HepG2 (cell line): ENCODE data around the gene L1CAM. TPM values are rescaled to one million over a fixed set of nuclear protein-coding genes. Genes with fewer than 3 reads are reported as not detected.
A peak's percentile ranks its signal among the peaks of the same experiment; 100 is the strongest.
"Not testable (repeated sequence)": the region's sequence is repeated elsewhere in the genome, so short reads cannot be mapped to it uniquely, and the experiment has no call there.

Experiments used
- ATAC-seq: fragments of 200-7000 bp; cut with Tn5 transposase; 3 replicates; pipeline ENCODE4 v1.9.1; 2020; ENCODE audit warnings: mild to moderate bottlenecking, moderate library complexity
- BruUV-seq: library from RNA; stranded (reverse); fragments of 400-500 nt; replicated peaks from 2 replicates; lab custom pipeline; 2021; lab: Mats Ljungman, UMichigan
- CTCF ChIA-PET: fragments of 300-600 bp; formaldehyde crosslinking; extraction: SDS; loops from one replicate; lab custom pipeline; 2021; ENCODE audit warnings: low total read pairs, inconsistent platforms, low intra/inter-chr PET ratio; lab: Yijun Ruan, JAX
- POLR2A ChIA-PET: fragments of 350-600 bp; sonication (Branson Sonifier 250); formaldehyde crosslinking; loops from one replicate; lab custom pipeline; 2020; ENCODE audit warnings: antibody characterized with exemption, inconsistent platforms; lab: Yijun Ruan, JAX
- DNase-seq: peaks from one replicate; pipeline ENCODE4 v3.0.0-alpha.2; 2015; ENCODE audit warnings: low spot score
- FAIRE-seq: peaks from 3 replicates; lab custom pipeline; 2011; peaks lifted over from hg19 to GRCh38; lab: Jason Lieb, UNC
- H2AFZ ChIP-seq: one replicate; pipeline ENCODE4 v1.6.1; 2011; ENCODE audit warnings: low read length, inconsistent platforms
- H3K27ac ChIP-seq: fragments of 300-600 bp; 3 replicates; pipeline ENCODE4 v1.8.0; 2011; ENCODE audit warnings: mixed run types, mild to moderate bottlenecking, mixed read lengths, low read length, inconsistent platforms; ENCODE audit not compliant: insufficient read depth; ENCODE audit errors: extremely low read length
- H3K27me3 ChIP-seq, 2 experiments: fragments of 200-600 bp in 1 of 2; 2 replicates in 1 of 2; 3 replicates in 1 of 2; pipeline versions ENCODE4 v1.6.0 to v1.8.0; 2011; ENCODE audit warnings: low read length in 2 of 2, mild to moderate bottlenecking in 2 of 2, moderate library complexity in 2 of 2, inconsistent platforms in 1 of 2; ENCODE audit not compliant: insufficient read depth in 2 of 2, control insufficient read depth in 1 of 2
- H3K36me3 ChIP-seq, 2 experiments: fragments of 200-600 bp in 1 of 2; replicated peaks in 1 of 2; 2 replicates in 1 of 2; 3 replicates in 1 of 2; pipeline versions ENCODE4 v1.5.1 to v1.8.0; 2011; ENCODE audit warnings: low read length in 2 of 2, inconsistent platforms in 1 of 2; ENCODE audit not compliant: insufficient read depth in 2 of 2, control insufficient read depth in 1 of 2
- H3K4me1 ChIP-seq: 2 replicates; pipeline ENCODE4 v1.5.1; 2012; ENCODE audit warnings: low read length, inconsistent platforms; ENCODE audit not compliant: insufficient read depth
- H3K4me2 ChIP-seq: 2 replicates; pipeline ENCODE4 v1.6.0; 2011; ENCODE audit warnings: low read depth, low read length, inconsistent platforms
- H3K4me3 ChIP-seq, 3 experiments: fragments of 200-600 bp in 1 of 3; sonication (generic), shearing (Covaris generic) in 1 of 3; replicated peaks in 1 of 3; 2 replicates each; pipeline ENCODE4 v1.5.1; 2011 to 2016; ENCODE audit warnings: low read length in 3 of 3, inconsistent platforms in 2 of 3, low read depth in 2 of 3, mild to moderate bottlenecking in 2 of 3, control low read depth in 1 of 3, mixed read lengths in 1 of 3; ENCODE audit not compliant: insufficient read depth in 1 of 3
- H3K79me2 ChIP-seq: one replicate; pipeline ENCODE4 v1.6.1; 2011; ENCODE audit warnings: low read length, inconsistent platforms; ENCODE audit not compliant: insufficient read depth
- H3K9ac ChIP-seq: 2 replicates; pipeline ENCODE4 v1.6.0; 2011; ENCODE audit warnings: mild to moderate bottlenecking, low read depth, low read length, inconsistent platforms; ENCODE audit not compliant: insufficient read depth
- H3K9me3 ChIP-seq: 2 replicates; pipeline ENCODE4 v1.5.1; 2012; ENCODE audit warnings: mild to moderate bottlenecking, low read length
- H4K20me1 ChIP-seq: 2 replicates; pipeline ENCODE4 v1.6.0; 2011; ENCODE audit warnings: inconsistent platforms, mild to moderate bottlenecking, low read length, moderate library complexity; ENCODE audit not compliant: insufficient read depth
- HNRNPLL ChIP-seq: fragments of 200-400 bp; formaldehyde crosslinking; IDR thresholded peaks from 2 replicates; pipeline ENCODE4 v1.6.1; 2017; ENCODE audit warnings: mild to moderate bottlenecking, low read depth, low read length; ENCODE audit not compliant: poor library complexity, severe bottlenecking
- JDP2 ChIP-seq: sonication (generic); formaldehyde crosslinking; IDR thresholded peaks from 2 replicates; pipeline ENCODE4 v1.8.1; 2022; ENCODE audit warnings: missing genetic modification reagents, borderline replicate concordance
- TCF12 ChIP-seq, 2 experiments: fragments of 450-650 bp in 1 of 2; sonication (generic) in 1 of 2; formaldehyde crosslinking in 1 of 2; IDR thresholded peaks; 2 replicates each; pipeline versions ENCODE4 v1.6.1 to v1.8.0; 2017 to 2022; ENCODE audit warnings: antibody characterized with exemption in 1 of 2, mild to moderate bottlenecking in 1 of 2, missing genetic modification reagents in 1 of 2, moderate library complexity in 1 of 2
- ZNF17 ChIP-seq: sonication (generic); formaldehyde crosslinking; IDR thresholded peaks from 2 replicates; pipeline ENCODE4 v1.5.0; 2020; ENCODE audit warnings: mild to moderate bottlenecking, missing genetic modification reagents
- ZNF20 ChIP-seq: sonication (generic); formaldehyde crosslinking; IDR thresholded peaks from 2 replicates; pipeline ENCODE4 v1.4.0; 2020; ENCODE audit warnings: mild to moderate bottlenecking, moderate library complexity, missing genetic modification reagents
- ZNF333 ChIP-seq: sonication (generic); formaldehyde crosslinking; IDR thresholded peaks from 2 replicates; pipeline ENCODE4 v1.4.0; 2020; ENCODE audit warnings: mild to moderate bottlenecking, missing genetic modification reagents, borderline replicate concordance
- ZNF619 ChIP-seq: sonication (generic); formaldehyde crosslinking; IDR thresholded peaks from 2 replicates; pipeline ENCODE4 v1.4.0; 2020; ENCODE audit warnings: mild to moderate bottlenecking, missing genetic modification reagents
- WGBS: methylation state at CpG from one replicate; pipeline ENCODE4 v1.1.6; 2017; ENCODE audit warnings: low lambda C conversion rate; 5-methylcytosine and 5-hydroxymethylcytosine counted together
- in situ Hi-C: cut with HindIII; loops from 2 replicates; pipeline ENCODE4 v1.10.0; 2017; ENCODE audit warnings: low pct_unique_long_range_greater_than_20kb; ENCODE audit not compliant: extremely low pct_ligation_motif_present
- intact Hi-C: fragments of 100-400 bp; cut with micrococcal nuclease; formaldehyde crosslinking; loops from one replicate; pipeline ENCODE4 v1.10.0; 2022; ENCODE audit not compliant: unreplicated experiment
- polyA plus RNA-seq, 8 experiments: library from polyadenylated mRNA; depleted of rRNA in 3 of 8; stranded (reverse) in 7 of 8; unstranded in 1 of 8; fragments of >200 nt; fragmentation: Illumina TruSeq in 4 of 8; extraction: Trizol in 4 of 8; gene quantifications; 2 replicates each; pipeline versions ENCODE4 v1.2.1 to v1.2.3, GENCODE V29; 2011 to 2016; ENCODE audit warnings: low read depth in 4 of 8, missing spikeins in 1 of 8, mixed read lengths in 1 of 8; ENCODE audit not compliant: insufficient read depth in 1 of 8
- total RNA-seq, 5 experiments: library from RNA; depleted of rRNA; stranded (reverse); fragments of >200 nt; fragmentation: Illumina TruSeq; extraction: Trizol; gene quantifications; 2 replicates each; pipeline ENCODE4 v1.2.3, GENCODE V29; 2016; ENCODE audit warnings: low read depth in 1 of 5
- TF ChIP-seq, protein P1 (sequence below): sonication (generic); formaldehyde crosslinking; IDR thresholded peaks from 2 replicates; pipeline ENCODE4 v1.4.0; 2020; ENCODE audit warnings: mild to moderate bottlenecking, missing genetic modification reagents, borderline replicate concordance
- TF ChIP-seq, protein P2 (sequence below): sonication (generic); formaldehyde crosslinking; IDR thresholded peaks from 2 replicates; pipeline ENCODE4 v1.5.1; 2020; ENCODE audit warnings: mild to moderate bottlenecking, missing genetic modification reagents, moderate library complexity
- TF ChIP-seq, protein P3 (sequence below): IDR thresholded peaks from 2 replicates; pipeline ENCODE4 v1.6.1; 2016; ENCODE audit warnings: low read depth, control low read depth

The L1CAM gene
- total and polyA plus RNA-seq, 2 of the 13 experiments (the other 11 are each of a cell fraction or from before 2014, with no cell fraction given) = 1.4 to 2.0 TPM

DNA sequence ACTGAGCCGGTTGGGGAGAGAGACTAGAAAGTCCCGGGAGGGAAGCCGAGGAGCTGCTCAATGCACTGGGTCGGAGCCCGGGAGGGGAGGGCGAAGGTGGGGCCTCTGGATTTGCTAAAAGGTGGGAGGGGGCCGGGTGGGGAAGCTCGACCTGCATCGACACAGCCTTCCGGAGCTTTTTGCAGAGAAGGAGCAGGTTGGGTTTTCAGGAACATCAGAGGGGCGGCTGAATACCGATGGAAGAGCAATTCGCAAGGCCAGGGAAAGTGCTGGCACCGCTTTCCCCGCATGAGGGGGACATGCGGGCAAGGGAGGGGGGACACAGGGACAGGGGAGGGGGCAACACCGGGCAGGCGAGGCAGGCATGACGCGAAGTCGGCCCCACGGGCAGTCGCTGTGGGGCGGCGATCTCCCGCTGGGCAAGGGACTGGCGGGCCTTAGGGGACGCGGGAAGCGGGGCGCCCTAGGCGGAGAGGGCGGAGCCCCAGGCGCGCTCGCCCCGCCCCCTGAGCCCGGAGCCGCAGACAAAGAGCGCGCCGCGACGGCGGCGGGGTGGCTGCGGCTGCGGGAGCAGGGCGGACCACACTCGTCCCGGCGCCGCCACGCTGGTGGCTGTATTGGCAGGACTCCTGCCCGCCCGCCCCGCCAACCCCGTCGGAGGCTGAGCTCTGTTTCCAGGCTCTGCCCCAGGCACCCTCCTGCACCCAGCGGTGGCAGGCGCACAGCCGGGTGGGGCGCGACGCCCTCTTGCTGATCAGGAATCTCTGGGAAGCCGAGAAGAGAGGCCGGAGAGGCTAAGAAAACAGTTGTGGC, 67.2 kb downstream of the L1CAM start (continued):
- TF ChIP-seq ZNF20 (CRISPR knock-in tag) = no peak
- no peak for TF ChIP-seq ZNF619 (CRISPR knock-in tag)
- TF ChIP-seq, protein P1, sequence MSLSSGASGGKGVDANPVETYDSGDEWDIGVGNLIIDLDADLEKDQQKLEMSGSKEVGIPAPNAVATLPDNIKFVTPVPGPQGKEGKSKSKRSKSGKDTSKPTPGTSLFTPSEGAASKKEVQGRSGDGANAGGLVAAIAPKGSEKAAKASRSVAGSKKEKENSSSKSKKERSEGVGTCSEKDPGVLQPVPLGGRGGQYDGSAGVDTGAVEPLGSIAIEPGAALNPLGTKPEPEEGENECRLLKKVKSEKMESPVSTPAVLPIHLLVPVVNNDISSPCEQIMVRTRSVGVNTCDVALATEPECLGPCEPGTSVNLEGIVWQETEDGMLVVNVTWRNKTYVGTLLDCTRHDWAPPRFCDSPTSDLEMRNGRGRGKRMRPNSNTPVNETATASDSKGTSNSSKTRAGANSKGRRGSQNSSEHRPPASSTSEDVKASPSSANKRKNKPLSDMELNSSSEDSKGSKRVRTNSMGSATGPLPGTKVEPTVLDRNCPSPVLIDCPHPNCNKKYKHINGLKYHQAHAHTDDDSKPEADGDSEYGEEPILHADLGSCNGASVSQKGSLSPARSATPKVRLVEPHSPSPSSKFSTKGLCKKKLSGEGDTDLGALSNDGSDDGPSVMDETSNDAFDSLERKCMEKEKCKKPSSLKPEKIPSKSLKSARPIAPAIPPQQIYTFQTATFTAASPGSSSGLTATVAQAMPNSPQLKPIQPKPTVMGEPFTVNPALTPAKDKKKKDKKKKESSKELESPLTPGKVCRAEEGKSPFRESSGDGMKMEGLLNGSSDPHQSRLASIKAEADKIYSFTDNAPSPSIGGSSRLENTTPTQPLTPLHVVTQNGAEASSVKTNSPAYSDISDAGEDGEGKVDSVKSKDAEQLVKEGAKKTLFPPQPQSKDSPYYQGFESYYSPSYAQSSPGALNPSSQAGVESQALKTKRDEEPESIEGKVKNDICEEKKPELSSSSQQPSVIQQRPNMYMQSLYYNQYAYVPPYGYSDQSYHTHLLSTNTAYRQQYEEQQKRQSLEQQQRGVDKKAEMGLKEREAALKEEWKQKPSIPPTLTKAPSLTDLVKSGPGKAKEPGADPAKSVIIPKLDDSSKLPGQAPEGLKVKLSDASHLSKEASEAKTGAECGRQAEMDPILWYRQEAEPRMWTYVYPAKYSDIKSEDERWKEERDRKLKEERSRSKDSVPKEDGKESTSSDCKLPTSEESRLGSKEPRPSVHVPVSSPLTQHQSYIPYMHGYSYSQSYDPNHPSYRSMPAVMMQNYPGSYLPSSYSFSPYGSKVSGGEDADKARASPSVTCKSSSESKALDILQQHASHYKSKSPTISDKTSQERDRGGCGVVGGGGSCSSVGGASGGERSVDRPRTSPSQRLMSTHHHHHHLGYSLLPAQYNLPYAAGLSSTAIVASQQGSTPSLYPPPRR (CRISPR knock-in tag) = no peak
- no peak for TF ChIP-seq ZNF333 (CRISPR knock-in tag)
- TF ChIP-seq JDP2 (CRISPR knock-in tag) = no peak
- peak; percentile 58 for TF ChIP-seq HNRNPLL
- TF ChIP-seq, protein P2, sequence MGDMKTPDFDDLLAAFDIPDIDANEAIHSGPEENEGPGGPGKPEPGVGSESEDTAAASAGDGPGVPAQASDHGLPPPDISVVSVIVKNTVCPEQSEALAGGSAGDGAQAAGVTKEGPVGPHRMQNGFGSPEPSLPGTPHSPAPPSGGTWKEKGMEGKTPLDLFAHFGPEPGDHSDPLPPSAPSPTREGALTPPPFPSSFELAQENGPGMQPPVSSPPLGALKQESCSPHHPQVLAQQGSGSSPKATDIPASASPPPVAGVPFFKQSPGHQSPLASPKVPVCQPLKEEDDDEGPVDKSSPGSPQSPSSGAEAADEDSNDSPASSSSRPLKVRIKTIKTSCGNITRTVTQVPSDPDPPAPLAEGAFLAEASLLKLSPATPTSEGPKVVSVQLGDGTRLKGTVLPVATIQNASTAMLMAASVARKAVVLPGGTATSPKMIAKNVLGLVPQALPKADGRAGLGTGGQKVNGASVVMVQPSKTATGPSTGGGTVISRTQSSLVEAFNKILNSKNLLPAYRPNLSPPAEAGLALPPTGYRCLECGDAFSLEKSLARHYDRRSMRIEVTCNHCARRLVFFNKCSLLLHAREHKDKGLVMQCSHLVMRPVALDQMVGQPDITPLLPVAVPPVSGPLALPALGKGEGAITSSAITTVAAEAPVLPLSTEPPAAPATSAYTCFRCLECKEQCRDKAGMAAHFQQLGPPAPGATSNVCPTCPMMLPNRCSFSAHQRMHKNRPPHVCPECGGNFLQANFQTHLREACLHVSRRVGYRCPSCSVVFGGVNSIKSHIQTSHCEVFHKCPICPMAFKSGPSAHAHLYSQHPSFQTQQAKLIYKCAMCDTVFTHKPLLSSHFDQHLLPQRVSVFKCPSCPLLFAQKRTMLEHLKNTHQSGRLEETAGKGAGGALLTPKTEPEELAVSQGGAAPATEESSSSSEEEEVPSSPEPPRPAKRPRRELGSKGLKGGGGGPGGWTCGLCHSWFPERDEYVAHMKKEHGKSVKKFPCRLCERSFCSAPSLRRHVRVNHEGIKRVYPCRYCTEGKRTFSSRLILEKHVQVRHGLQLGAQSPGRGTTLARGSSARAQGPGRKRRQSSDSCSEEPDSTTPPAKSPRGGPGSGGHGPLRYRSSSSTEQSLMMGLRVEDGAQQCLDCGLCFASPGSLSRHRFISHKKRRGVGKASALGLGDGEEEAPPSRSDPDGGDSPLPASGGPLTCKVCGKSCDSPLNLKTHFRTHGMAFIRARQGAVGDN (CRISPR knock-in tag) = peak; percentile 50
- TF ChIP-seq ZNF17 (CRISPR knock-in tag) = no peak
- TF ChIP-seq, protein P3, sequence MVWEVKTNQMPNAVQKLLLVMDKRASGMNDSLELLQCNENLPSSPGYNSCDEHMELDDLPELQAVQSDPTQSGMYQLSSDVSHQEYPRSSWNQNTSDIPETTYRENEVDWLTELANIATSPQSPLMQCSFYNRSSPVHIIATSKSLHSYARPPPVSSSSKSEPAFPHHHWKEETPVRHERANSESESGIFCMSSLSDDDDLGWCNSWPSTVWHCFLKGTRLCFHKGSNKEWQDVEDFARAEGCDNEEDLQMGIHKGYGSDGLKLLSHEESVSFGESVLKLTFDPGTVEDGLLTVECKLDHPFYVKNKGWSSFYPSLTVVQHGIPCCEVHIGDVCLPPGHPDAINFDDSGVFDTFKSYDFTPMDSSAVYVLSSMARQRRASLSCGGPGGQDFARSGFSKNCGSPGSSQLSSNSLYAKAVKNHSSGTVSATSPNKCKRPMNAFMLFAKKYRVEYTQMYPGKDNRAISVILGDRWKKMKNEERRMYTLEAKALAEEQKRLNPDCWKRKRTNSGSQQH (CRISPR knock-in tag) = no peak
- no peak for TF ChIP-seq TCF12 (IDR thresholded peaks at IDR 0.05)
- TF ChIP-seq TCF12 (CRISPR knock-in tag; IDR thresholded peaks at IDR 0.05) = no peak
- TF ChIP-seq, all 625 proteins: peak for 3

DNA sequence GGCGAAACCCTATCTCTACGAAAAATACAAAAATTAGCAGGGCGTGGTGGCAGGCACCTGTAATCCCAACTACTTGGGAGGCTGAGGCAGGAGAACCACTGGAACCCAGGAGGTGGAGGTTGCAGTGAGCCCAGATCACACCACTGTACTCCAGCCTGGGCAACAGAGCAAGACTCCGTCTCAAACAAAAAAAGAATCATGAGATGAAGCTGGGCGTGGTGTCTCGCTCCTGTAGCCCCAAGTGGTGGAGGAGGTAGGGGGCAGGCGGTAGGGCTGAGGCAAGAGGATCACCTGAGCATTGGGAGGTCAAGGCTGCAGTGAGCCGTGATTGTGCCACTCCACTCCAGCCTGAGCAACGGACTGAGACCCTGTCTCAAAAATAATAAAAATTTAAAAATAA, 67.9 kb downstream of the L1CAM start:
- H3K79me2 ChIP-seq, H3K4me3 ChIP-seq, H3K9me3 ChIP-seq, CTCF ChIA-PET, H3K4me2 ChIP-seq, H3K36me3 ChIP-seq, BruUV-seq, DNase-seq, H3K27ac ChIP-seq, H3K4me1 ChIP-seq, POLR2A ChIA-PET, H2AFZ ChIP-seq, in situ Hi-C loops, FAIRE-seq, H3K9ac ChIP-seq, H4K20me1 ChIP-seq, intact Hi-C loops, ATAC-seq: not testable (repeated sequence)
- 10% methylated on average over 6 of the region's 9 CpGs for WGBS
- H3K27me3 ChIP-seq = peaks cover 3 to 20% of the 10 kb centered on the region in 2 experiments; a peak in 4 of 5 replicates
